ENCODE data around the gene WDR7.

GRCh38 chr18:57009844-57010243 is 358.7 kb downstream of the WDR7 start:
- TF ChIP-seq EP300 (IDR thresholded peaks at IDR 0.05) (no peak), USF2 (IDR thresholded peaks at IDR 0.05) (no peak), E2F6 (IDR thresholded peaks at IDR 0.05; ENCODE audit: borderline replicate concordance, low read depth) (no peak), MAFK (IDR thresholded peaks at IDR 0.05; ENCODE audit: partially characterized antibody) (no peak), REST (IDR thresholded peaks at IDR 0.05) (no peak), POLR2A (IDR thresholded peaks at IDR 0.05; ENCODE audit: low read length) (no peak), CBX8 (IDR thresholded peaks at IDR 0.05) (no peak), MAX (IDR thresholded peaks at IDR 0.05) (no peak), ELK1 (IDR thresholded peaks at IDR 0.05; ENCODE audit: low read depth, low read length) (no peak), CTCF (IDR thresholded peaks at IDR 0.05) (no peak), JUN (IDR thresholded peaks at IDR 0.05) (no peak)

All from A549 (cell line).